ENCODE results near the gene USP40. TPM values are rescaled to one million over a fixed set of nuclear protein-coding genes. Genes with fewer than 3 reads are reported as not detected.

The USP40 gene
- total and polyA plus RNA-seq, 2 experiments from 2014 or later: 20.4 to 25.9 TPM

GRCh38 chr2:233542507-233542906 lies 24.1 kb downstream of the USP40 start:
- Histone ChIP-seq H3K4me1 (ENCODE audit: insufficient read depth) (no peaks in the 10 kb centered on the region), H3K27me3 (no peaks in the 10 kb centered on the region), H3K79me2 (no peaks in the 10 kb centered on the region), H3K9me2 (replicated peaks; ENCODE audit: insufficient read depth) (no peaks in the 10 kb centered on the region), H3K9me3 (ENCODE audit: low read depth) (no peaks in the 10 kb centered on the region), H2AFZ (no peak overlapping the region), H3K4me2 (no peak overlapping the region), H3K27ac (no peak overlapping the region), H3K4me3 (no peak overlapping the region), H4K20me1 (ENCODE audit: insufficient read depth, poor library complexity, severe bottlenecking) (no peaks in the 10 kb centered on the region), H3K36me3 (replicated peaks; ENCODE audit: insufficient read depth, low read depth) (no peaks in the 10 kb centered on the region)
- peak; percentile 14 for DNase-seq (ENCODE audit: low spot score)
- TF ChIP-seq EZH2 (IDR thresholded peaks at IDR 0.05; ENCODE audit: borderline replicate concordance) (no peak), CTCF (IDR thresholded peaks at IDR 0.05; ENCODE audit: poor library complexity) (no peak), EZH2phosphoT487 (IDR thresholded peaks at IDR 0.05; ENCODE audit: low read depth, severe bottlenecking, unreplicated experiment) (no peak)
- WGBS (ENCODE audit: low lambda C conversion rate, missing lambda C conversion rate): 72% methylated on average over 5 of the region's 5 CpGs

GRCh38 chr2:233538741-233539140 lies 27.8 kb downstream of the USP40 start:
- Histone ChIP-seq H3K4me2 (no peak overlapping the region), H3K27me3 (no peaks in the 10 kb centered on the region), H3K36me3 (replicated peaks; ENCODE audit: insufficient read depth, low read depth) (no peaks in the 10 kb centered on the region), H3K9me3 (ENCODE audit: low read depth) (no peaks in the 10 kb centered on the region), H3K27ac (no peak overlapping the region), H2AFZ (no peak overlapping the region), H3K4me1 (ENCODE audit: insufficient read depth) (no peaks in the 10 kb centered on the region), H3K4me3 (no peak overlapping the region), H4K20me1 (ENCODE audit: insufficient read depth, poor library complexity, severe bottlenecking) (no peaks in the 10 kb centered on the region), H3K9me2 (replicated peaks; ENCODE audit: insufficient read depth) (no peaks in the 10 kb centered on the region), H3K79me2 (no peaks in the 10 kb centered on the region)
- TF ChIP-seq CTCF (IDR thresholded peaks at IDR 0.05; ENCODE audit: poor library complexity) (no peak), EZH2 (IDR thresholded peaks at IDR 0.05; ENCODE audit: borderline replicate concordance) (no peak), EZH2phosphoT487 (IDR thresholded peaks at IDR 0.05; ENCODE audit: low read depth, severe bottlenecking, unreplicated experiment) (no peak)
- no peak for DNase-seq (ENCODE audit: low spot score)
- 98% methylated on average over 5 of the region's 5 CpGs for WGBS (ENCODE audit: low lambda C conversion rate, missing lambda C conversion rate)

- Histone ChIP-seq H3K9me3 (ENCODE audit: low read depth) (no peaks in the 10 kb centered on the region), H3K27me3 (no peaks in the 10 kb centered on the region), H3K36me3 (replicated peaks; ENCODE audit: insufficient read depth, low read depth) (no peaks in the 10 kb centered on the region), H3K4me3 (no peak overlapping the region), H3K4me1 (ENCODE audit: insufficient read depth) (no peaks in the 10 kb centered on the region), H2AFZ (no peak overlapping the region), H3K79me2 (no peaks in the 10 kb centered on the region), H4K20me1 (ENCODE audit: insufficient read depth, poor library complexity, severe bottlenecking) (no peaks in the 10 kb centered on the region), H3K27ac (no peak overlapping the region), H3K9me2 (replicated peaks; ENCODE audit: insufficient read depth) (no peaks in the 10 kb centered on the region), H3K4me2 (no peak overlapping the region)
- no peak for TF ChIP-seq CTCF (IDR thresholded peaks at IDR 0.05; ENCODE audit: poor library complexity)
- no peak for TF ChIP-seq EZH2phosphoT487 (IDR thresholded peaks at IDR 0.05; ENCODE audit: low read depth, severe bottlenecking, unreplicated experiment)
- TF ChIP-seq EZH2 (IDR thresholded peaks at IDR 0.05; ENCODE audit: borderline replicate concordance): no peak
- DNase-seq (ENCODE audit: low spot score): no peak
Measured at GRCh38 chr2:233535271-233535670, 31.3 kb downstream of the USP40 start.

GRCh38 chr2:233532971-233533370 lies 33.6 kb downstream of the USP40 start:
- Histone ChIP-seq H3K27me3 (no peaks in the 10 kb centered on the region), H3K4me2 (no peak overlapping the region), H3K4me1 (ENCODE audit: insufficient read depth) (no peaks in the 10 kb centered on the region), H3K79me2 (no peaks in the 10 kb centered on the region), H3K36me3 (replicated peaks; ENCODE audit: insufficient read depth, low read depth) (no peaks in the 10 kb centered on the region), H4K20me1 (ENCODE audit: insufficient read depth, poor library complexity, severe bottlenecking) (no peaks in the 10 kb centered on the region), H3K27ac (no peak overlapping the region), H3K9me2 (replicated peaks; ENCODE audit: insufficient read depth) (no peaks in the 10 kb centered on the region), H3K9me3 (ENCODE audit: low read depth) (no peaks in the 10 kb centered on the region), H3K4me3 (no peak overlapping the region), H2AFZ (no peak overlapping the region)
- 92% methylated on average over 1 of the region's 1 CpG for WGBS (ENCODE audit: low lambda C conversion rate, missing lambda C conversion rate)
- TF ChIP-seq EZH2phosphoT487 (IDR thresholded peaks at IDR 0.05; ENCODE audit: low read depth, severe bottlenecking, unreplicated experiment): no peak
- no peak for TF ChIP-seq EZH2 (IDR thresholded peaks at IDR 0.05; ENCODE audit: borderline replicate concordance)
- TF ChIP-seq CTCF (IDR thresholded peaks at IDR 0.05; ENCODE audit: poor library complexity): no peak
- DNase-seq (ENCODE audit: low spot score): no peak
